ENCODE measurements around the gene NIFK.
"Not testable (repeated sequence)": the region's sequence is repeated elsewhere in the genome, so short reads cannot be mapped to it uniquely, and the experiment has no call there.

NIFK gene

DNA sequence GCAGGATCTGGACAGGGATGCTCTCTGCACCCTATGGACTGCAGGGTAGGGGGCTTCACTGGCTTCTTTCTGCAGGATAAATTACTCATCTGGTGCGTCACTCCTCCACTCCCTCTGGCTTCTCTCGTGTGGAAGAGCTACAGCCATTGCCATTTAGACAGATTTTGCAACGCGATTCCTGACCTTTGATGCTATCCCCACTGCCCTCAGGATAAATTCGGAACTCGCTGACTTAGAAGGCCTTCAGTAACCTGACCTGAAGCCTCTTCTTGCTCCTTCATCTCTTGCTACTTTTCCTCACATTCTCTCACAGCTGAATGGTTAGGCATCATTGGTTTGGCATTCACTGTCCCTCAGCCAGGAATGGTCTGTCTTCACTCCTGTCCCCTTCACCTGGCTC, 5.3 kb downstream of the NIFK start:
- no peak for DNase-seq

DNA sequence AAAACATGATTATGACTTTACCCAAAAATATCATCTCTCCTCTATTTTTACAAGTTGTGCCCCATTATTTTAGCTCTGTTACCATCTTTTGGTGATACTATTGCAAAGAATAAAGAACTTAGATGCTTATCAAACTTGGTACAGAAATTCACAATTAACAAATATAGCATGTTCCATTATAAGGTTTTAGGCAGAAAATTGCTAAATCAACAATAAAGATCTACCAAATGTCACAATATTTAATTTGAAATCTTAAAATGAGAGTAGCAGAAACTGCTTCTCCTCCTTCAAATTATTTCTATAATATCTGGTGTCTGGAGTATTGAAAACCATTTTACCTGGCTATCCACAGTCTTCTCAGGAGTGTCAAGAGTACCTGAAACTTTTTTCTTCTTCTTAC, 8.7 kb downstream of the NIFK start:
- no peak for DNase-seq

DNA sequence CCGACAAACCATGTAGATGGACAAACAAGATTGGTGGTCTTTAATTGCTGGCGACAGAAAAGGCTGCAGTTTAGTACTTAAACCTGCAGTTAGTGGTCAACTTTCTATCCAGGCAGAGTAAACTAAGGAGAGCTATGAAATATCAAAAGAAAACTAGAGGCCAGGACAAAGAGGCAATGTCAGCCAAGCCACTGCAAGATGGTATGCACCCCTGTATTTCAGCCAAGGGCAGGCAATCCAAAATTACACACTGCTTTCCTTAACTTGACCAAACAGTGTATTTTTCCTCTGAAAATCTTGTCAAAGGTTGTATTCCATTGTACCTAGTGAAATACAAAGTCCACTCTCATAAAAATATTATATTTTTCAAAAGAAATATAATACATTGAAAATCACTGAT, 9.3 kb downstream of the NIFK start:
- DNase-seq: no peak

DNA sequence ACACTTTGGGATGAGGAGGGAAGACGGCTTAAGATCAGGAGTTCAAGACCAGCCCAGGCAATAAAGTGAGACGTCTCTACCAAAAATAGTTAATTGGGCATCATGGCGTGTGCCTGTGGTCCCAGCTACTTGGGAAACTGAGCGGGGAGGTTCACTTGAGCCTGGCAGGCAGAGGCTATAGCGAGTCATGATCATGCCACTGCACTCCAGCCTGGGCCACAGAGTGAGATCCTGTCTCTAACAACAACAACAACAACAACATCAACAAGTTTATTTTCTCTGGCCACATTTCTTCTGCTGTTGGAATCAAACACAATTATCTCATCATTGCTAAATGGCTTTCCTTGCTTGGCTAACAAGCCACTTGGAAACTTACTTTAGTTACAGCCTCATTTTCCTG, 13.4 kb downstream of the NIFK start:
- no peak for DNase-seq

DNA sequence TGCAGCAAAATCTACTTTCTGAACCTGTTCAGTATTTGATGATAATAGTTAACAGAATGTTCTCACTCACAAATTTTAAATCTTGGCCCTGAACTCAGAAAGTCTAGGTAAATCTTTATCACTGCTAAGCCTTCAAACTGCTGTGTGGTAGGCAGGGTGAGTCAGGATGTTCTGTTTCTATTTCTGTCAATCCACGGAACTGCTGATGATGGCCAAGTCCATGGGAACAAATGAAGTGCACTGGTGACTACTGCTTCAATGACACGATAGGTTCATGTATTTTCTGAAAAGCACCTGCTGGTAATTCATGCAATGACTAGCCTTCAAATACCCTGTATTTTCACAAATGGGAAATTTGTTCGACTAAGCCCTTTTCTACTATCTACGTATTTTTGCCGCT, 14.2 kb downstream of the NIFK start:
- DNase-seq: no peak

DNA sequence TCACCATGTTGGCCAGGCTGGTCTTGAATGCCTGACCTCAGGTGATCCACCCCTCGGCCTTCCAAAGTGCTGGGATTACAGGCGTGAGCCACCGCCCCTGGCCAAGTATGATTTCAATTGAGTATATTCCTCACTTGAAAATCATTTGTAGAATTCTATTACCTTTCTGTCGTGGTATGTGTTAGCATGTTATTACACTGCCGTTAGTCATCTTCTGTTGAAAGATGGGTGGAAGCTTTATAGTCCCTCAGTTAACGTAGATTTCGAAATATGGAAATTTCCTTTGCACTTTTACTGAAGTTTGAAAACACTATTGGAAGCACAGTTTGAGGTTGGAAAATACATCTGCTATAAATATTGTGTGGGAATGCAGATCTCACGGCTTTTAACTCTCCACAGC, 14.7 kb downstream of the NIFK start:
- no peak for DNase-seq

DNA sequence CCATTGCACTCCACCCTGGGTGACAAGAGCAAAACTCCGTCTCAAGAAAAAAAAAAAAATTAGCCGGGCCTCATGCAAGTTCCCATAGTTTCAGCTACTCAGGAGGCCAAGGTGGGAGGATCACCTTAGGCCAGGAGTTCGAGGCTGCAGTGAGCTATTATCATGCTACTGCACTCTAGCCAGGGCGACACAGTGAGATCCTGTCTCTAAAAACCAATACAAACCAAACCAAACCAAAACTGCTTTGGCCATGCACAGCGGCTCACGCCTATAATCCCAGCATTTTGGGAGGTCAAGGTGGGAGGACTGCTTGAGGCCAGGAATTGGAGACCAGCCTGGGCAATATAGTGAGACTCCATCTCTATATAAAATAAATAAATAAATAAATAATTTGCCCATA, 19.1 kb downstream of the NIFK start:
- DNase-seq: no peak

DNA sequence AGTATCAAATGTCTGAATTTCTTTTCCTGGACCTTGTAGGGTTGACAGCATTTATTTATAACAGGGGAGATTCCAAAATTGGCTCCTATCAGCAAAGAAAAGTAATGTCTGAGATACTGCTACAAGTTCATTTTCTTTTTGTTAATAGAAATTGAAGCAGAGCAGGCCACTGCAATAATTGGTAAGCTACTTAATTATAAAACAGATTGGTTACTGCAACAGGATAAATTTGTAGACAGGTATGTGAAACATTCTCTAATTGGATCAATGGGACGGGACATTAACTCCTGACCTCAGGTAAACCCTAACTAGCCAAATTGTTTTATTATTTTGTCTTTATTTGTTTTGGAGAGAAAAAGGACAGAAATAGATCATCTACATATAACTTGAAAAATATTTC, 20.5 kb downstream of the NIFK start:
- no peak for DNase-seq

DNA sequence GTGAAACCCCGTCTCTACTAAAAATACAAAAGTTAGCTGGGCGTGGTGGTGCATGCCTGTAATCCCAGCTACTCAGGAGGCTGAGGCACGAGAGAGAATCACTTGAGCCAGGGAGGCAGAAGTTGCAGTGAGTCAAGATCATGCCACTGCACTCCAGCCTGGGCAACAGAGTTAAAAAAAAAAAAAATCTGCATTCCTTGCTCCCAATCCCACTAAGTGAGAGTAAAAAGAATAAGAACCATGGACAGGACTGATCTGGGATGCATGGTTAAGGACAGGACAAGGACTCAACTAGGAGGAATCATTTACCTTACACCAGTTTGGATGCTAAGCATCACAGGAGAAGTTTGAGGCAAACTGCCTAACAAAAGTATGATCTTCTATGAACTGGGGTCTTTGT, 25.2 kb downstream of the NIFK start:
- not testable (repeated sequence) for DNase-seq

DNA sequence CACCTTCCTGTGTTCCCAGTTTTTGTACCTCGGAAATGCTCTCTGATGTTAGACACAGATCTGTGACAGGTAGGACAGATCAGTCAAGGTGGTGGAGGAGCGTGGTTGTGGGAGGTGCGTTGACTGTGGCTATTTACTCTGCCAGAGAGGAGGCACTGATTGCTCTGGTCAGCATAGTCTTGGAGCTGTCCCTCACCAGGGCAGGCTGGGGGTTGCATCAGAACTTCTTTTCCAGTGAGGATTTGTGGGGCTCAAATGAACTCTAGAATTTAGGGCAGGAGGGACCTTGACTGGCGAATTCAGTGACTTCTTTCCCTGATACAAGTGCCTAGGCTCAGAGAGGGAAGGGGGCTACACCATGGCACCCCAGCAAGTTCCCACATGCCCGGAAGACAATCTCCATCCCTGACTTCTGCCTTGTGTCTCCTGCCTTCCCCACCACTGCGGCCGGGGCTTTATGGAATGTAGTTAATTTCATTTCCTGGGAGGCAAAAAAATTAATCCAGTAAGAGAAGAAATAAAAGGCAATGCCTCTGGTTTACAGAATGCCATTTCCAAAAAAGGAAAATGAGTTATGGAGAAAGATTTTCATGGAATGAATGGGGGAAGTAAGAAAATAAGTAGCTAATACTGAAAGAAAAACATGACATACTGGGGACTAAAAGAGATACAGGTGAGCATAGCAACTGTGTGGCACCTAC, 26.1 kb downstream of the NIFK start:
- DNase-seq: no peak

DNA sequence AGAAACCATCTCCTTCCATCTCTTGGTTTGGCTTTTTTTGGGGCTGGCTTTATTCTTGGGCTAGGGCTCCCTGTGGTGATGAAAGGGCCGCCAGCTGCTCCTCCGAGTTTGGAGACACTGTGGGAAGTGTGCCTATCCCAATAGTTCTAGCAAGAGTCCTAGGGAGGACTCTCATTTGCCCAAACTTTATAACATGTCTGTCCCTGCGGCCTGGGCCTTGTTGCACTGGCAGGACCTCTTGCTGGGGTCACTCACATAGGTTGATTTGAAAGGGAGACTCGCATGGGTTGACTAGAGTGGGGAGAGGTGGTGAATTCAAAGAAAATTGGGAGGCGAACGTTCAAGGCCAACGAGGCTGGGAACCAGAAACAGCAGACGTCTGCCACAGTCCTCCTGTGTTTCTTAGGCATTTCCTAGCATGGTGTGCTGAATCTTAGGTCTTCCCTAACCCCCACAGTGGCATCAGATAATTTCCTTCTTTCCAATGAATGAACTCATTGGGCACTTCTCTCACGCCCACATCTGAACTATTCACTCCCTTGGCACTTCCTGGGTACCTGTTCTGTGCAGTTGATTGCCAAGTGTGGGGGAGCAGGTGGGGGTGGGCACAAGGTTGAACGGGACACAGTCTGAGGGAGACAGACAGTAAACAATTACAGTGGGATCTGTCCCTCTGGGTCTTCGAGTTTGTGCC, 26.8 kb downstream of the NIFK start:
- no peak for DNase-seq

DNA sequence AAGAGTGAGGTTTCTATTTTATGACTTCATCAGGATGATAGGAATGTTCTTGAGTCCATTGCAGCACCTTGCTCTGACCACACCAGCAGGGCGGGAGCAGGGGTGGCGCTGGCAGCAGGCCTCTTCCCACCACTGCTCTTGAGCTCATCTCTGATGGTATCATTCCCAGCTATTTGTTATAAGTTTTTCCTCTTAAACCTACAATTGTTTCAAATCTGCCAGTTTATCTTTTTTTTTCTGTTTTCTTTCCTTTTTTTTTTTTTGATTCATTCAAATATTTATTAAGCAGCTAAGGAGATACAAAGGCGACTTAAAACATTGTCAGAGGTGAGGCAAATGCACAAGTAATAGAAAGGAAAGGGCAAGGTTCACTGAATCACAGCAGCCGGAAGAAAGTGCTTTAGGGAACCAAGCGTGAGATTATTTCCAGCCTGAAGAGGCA, 28.7 kb downstream of the NIFK start:
- no peak for DNase-seq

DNA sequence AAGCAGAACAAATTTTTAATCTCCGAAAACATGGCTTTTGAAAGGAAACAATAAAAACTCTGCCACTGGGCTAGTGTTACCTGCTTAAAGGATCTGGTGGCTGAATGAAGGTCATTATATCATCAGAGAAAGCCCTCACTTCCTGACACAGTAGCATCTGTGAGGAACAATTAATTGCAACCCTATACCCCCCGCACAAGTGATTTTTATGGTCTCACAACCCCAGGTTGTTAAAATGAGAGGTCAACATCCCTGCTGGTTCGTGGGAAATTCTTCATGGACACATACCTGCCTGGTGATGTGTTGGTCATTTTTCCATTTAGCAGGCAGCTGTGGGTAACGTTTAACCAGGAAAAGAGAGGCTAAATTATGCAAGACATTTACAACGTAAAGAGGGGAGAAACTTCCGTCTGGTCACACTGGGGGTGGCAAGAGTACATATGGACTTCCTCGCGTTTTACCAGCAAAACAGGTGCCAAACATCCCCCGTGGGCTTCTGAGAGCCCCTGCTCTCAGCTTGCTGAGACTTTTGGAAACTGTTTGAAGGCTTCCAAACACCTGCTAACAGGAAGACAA, 29.2 kb downstream of the NIFK start:
- DNase-seq: no peak

DNA sequence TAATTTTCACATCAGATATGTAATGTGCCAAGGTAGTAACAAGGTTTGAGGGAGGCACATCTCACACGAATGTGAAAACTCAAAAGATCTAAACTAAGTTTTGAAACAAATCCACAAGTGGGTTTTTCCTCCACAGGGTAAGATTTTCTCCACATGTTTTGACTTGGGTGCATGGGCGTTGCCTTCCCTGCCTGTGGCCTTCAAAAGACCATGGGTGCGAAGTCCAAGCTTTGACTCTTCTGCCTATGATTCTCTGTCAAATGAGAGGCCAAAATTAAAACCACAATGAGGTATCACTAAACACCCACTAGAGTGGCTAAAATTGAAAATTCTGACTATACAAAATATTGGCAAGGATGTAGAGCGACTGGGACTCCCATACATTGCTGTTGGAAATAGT, 30.7 kb downstream of the NIFK start:
- DNase-seq: no peak

DNA sequence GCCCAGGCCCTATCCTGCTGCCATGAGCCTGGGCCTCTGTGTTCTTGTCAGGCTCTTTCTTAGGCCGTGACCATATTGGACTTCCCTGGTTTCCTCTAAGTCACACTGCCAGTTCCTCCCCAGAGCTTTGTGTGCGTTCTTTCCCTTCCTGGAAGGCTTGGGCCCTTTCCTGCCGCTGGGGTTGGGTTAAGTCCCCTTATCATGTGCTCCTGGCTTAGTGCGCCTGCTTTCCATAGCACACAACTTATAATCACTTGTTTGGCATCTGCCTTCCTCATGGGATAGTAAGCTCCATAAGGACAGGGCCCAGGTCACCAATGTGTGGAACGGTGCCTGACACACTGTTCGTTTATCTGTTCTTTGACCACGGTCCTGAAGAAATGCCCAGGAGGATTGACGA, 31.3 kb downstream of the NIFK start:
- no peak for DNase-seq

DNA sequence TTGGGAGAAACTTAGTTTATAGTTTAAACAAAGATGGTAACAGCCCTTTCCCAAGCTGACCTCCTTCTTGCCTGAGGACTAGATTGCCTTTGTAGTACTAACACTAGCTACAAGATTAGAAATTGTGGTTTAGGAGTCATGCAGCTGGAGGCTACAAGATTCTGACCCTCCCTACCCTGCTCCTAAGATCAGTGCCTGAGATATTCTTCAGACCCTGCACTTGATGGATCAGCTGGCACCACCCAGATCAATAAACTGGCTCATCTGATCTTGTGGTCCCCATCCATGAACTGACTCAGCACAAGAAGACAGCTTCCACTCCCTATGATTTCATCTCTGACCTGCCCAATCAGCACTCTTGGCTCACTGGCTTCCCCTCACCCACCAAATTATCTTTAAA, 34.9 kb downstream of the NIFK start:
- DNase-seq: not testable (repeated sequence)

DNA sequence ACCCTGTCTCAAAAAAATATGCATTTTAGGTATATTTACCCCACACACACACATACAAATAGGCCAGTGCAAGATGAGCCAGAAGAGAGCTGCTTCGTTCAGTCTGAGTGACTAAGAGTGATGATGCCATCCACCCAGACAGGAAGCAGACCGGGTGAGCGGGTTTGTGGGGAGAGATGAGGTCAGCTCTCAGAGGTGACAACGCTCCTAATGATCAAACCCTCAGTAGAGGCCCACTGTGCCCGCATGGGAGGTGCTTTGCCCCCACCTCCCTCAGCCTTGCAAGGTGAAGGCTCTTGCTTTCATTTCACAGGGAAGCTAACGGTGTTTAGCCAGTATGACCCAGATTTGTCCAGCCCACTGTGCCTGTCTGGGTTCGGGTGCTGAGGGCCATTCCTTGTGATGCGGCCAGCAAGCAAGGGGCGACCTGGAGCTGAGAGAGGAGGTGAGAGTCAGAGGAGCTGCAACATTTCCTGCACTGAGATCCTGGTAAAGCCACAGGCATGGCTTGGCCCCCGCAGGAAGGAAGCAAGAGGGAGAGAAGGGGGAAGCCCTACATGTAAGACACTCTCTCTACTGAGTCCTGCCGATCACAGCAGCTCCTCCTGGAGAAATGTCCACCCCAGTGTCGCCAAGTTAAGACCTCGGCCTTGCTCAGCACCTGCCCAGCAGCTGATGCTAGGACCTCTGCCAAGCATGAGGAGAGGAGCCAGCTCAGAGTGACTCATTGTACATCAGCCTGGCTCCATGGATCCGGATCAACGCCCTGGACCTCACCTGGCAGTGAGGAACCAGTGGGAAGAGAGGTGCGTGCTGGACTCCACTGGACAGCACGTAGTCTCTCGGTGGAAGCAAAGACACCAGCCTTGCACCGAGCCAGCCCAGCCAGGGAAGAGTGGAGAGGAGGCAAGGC, 37.0 kb downstream of the NIFK start:
- DNase-seq: no peak

DNA sequence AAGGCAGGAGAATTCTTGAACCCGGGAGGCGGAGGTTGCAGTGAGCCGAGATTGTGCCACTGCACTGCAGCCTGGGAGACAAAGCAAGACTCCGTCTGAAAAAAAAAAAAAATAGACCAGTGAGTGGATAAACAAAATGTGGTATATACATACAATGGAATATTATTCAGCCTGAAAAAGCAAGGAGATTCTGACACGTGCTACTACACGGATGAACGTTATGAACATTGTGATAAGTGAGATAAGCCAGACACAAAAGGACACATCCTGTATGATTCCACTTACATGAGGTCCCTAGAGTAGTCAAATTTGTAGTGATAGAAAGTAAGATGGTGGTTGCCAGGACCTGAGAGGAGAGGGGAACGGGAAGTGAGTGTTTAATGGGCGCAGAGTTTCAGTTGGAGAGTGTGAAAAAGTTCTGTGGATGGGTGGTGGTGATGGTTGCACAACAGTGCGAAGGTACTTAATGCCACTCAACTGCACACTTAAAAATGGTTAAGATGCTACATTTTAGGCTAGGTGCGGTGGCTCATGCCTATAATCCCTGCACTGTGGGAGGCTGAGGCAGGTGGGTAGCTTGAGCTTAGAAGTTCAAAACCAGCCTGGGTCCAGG, 38.3 kb downstream of the NIFK start:
- no peak for DNase-seq

DNA sequence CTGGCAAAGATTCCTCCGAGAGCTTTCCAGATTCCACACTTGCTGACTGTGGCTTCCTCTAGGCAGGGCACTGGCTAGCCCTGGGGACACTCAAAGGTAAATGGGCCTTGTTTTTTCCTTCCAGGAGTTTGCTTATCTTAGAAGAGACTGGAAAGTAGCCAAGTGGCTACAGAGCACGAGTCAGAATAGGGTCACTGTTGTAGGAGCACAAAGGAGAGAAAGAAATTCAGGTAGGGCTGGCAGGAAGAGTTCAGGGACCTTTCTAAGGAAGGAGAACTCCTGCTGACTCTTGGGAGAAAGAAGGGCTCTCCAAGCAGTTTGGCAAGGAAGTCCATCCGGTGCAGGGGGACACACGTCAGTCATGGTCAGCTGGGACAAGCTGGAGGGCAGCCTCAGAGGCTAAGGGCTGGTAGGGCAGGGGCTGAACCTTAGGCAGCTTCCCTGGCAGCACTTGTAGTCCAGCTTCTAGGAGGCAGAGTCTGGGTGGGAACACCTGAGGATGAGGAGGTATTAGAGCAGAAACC, 39.5 kb downstream of the NIFK start:
- DNase-seq: no peak

DNA sequence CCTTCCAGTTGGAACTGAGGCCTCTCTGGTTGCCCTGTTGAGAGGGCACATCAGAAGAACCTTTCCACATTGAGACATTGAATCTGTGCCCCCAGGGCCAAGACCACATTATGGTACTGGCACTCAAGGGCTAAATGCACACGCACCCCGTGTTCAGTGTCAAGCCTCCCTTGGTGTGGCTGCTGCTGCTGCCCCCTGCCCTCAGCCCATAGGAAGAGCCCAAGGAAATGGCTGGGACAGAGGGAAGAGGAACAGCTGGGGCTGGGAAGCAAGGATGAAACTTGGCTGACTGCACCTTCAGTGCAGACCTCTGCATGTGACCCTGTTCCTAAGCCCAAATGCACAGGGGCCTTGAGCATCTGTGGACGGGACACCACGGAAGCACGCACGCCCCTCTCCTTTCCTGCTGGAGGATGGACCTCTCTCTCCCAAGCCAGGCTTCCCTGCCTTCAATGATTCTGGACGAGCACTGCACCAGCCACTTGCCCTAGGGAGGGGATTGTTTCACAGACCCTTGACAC, 40.2 kb downstream of the NIFK start:
- DNase-seq: no peak

DNA sequence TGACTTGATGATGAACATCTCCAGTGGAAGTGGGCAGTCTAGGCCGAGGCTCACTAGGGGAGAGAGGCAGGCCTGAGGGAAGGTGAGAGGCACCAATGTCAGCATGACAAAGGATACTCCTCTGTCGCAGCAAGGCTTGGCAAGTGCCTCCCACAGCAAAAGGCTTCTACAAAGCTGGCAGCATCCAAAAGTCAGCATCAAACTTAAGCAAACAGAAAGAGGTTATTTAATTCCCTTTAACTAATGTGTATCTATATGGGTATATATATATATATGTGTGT, 41.6 kb downstream of the NIFK start:
- no peak for DNase-seq

DNA sequence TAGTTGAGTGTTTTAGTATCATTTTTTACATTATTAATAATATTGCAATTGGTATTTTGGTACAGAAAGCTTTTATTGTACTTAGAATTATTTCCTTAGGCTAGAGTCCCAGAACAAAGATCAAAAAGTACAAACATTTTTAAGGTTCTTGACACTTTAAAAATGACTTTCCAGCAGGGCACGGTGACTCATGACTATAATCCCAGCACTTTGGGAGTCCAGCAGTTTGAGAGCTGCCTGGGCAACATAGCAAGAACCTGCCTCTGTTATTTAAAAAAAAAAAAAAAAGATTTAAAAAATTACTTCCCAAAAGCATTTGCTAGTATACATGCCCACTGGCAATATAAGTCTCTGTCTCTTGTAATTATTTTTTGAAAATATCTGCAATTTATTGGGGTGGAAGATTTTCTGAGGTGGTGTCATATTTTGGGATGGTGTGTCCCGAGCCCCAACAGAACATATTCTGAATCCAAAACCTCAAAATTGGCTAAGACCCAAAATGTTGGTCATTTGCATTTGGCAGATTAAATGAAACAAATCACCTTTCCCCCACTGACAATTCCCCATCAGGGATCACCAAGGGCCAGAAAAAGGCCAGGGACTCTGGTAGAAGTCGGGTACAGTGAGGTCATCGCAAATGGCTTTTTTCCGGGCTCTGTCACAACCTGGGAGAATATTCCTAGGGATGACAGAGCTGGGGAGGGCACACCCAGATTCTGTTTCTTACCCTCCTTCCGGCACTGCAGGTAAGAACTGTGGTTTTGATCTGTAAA, 42.1 kb downstream of the NIFK start:
- DNase-seq: no peak
